Left ventricle myocardium superior (tissue), 1 donor: Measurements from ENCODE around the gene FAM131B. TPM values are rescaled to one million over a fixed set of nuclear protein-coding genes. Genes with fewer than 3 reads are reported as not detected.
A peak's percentile ranks its signal among the peaks of the same experiment; 100 is the strongest.

Source experiments
- ATAC-seq: fragments of 200-7000 bp; cut with Tn5 transposase; one replicate; pipeline ENCODE4 v1.9.1; 2020; ENCODE audit warnings: mild to moderate bottlenecking, moderate library complexity
- DNase-seq: peaks from one replicate; pipeline ENCODE4 v3.0.0-alpha.2; 2020
- intact Hi-C: fragments of 100-400 bp; cut with micrococcal nuclease; formaldehyde crosslinking; loops from one replicate; pipeline ENCODE4 v1.11.0; 2022
- total RNA-seq: library from RNA; stranded (reverse); fragmentation: NEBNext Ultra II Directional; extraction: Animal tissue kit (Norgen Biotek cat#: 25700); gene quantifications from one replicate; pipeline ENCODE4 v1.2.1, GENCODE V29; 2021
- donor health status: DM: no; HTN: yes; CAD: no; lungs with severe emphysema.

FAM131B gene
- total RNA-seq, 1 donor from 2014 or later: 0.57 TPM

- ATAC-seq (no peak), DNase-seq (no peak)
- intact Hi-C loops: no loop called here
Measured at GRCh38 chr7:143367972-143368371, 5.5 kb upstream of the FAM131B start.

GRCh38 chr7:143363016-143363937 lies 764 bp upstream of the FAM131B start:
- intact Hi-C loops: no loop called here
- DNase-seq: no peak
- ATAC-seq: no peak

- DNase-seq: no peak
- no peak for ATAC-seq
- intact Hi-C loops: no loop called here
Measured at GRCh38 chr7:143361552-143362130, 872 bp downstream of the FAM131B start.

DNA sequence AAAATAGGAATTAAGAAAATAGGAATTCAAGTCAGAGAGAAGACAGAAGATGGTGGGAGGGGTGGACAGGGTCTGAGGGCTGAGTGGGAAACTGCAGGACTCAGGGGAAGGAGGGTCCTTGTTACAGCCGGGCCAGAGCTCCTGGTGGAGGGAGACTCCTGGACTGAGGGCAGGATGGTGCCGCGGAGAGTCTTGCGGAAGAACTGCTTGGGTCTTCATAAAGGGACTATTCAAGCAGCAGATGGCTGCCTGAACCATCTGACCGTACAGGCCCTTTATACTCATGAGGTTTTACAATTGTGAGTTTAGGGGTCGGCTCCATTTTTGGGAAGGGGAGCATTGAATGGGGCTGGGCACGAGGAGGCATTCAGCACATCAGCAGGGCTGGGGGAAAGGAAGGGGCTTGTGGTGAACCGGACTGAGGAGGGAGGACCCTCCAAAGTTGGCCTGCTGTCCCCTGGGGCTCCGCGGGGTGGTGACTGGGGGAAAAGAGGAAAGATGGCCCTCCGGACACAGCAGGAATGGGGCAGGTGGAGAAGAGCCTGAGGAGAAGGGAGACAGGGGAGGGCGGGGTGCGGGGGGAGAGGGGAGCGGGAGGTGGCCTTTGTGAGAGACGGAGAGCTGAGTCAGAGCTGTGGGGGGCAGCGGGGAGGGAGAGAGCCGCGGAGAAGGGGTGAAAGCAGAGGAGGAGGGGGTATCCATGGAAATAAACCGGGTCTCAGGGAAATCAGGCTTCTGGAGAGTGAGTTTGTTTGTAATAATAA lies 1.5 kb downstream of the FAM131B start:
- intact Hi-C loops: no loop called here
- DNase-seq: no peak
- no peak for ATAC-seq

GRCh38 chr7:143359771-143360353 lies 2.7 kb downstream of the FAM131B start:
- ATAC-seq (no peak), DNase-seq (no peak)
- intact Hi-C loops: no loop called here

- intact Hi-C loops: no loop called here
- ATAC-seq (no peak), DNase-seq (no peak)
Measured at GRCh38 chr7:143358626-143359025, 3.9 kb downstream of the FAM131B start.

DNA sequence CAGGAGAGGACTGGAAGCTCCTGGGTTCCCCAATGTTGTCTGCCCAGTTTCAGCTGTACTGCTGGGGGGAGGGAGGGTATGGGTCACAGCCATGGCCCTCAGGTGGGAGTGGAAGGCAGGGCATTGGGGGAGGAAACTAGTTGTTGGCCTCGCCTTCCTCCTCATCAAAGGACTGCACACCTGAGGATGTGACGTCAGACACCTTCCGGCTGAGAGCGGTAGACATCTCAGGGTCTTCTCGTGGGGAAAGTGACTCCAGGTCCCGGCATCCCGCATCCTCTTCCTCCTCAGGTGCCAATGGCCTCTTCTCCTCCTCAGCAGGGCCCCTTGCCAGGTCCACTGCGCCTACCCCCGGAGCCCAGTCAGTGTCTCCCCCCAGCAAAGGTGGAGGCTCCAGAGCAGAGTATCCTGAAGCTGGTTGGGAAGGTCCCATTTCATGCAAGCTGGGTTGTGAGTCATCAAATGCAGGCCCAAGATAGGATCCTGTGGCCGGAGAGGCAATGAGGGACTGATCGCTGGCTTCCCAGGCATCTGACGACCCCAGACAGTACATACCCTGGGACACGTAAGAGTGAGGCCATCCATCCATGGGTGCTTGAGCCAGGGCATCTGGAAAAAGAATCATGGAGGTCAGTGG lies 6.0 kb downstream of the FAM131B start:
- intact Hi-C loops: no loop called here
- DNase-seq: no peak

DNA sequence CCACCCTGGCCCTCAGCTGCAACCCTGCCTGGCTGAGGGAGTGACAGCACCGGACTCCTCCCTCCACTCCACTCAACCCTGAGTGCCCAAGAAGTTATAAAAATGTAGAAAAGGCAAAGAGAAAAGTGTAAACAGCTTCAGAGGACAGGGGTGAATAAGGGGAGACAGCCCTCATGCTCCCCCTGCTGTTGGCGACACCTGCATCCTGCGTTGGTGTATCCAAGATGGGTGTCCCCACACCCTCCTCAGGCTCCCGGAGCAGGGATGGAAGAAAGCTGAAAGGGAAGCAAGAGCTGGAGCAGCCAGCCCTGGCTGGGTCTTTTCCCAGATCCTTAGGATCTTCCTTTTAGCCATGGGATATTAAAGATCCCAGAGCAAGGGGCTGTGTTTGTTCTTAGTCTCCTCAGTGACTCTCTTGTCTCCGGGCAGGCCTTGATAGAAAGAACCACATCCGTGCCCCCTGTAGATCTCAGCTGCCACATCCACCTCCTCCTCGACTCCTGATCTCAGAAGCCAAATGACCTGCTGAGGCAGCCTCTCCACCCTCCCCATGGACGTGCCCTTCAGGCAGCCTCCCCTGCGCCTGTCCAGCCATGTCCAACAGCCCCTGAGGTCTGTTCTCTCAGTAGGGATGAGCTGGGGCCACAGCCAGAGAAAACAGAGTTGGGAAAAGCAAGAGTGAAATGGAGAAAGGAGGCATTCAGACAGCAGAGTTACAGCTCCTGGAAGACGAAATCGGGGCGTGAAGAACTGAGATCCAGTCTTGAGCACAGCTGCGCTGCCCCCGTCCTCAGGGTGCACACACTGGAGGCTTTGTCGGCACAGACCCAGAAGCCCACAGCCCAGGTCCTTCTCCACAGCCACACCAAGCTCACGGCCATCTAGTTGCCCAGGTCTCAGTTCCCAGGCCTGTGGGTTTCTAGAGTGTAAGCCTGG lies 6.8 kb downstream of the FAM131B start:
- ATAC-seq (no peak), DNase-seq (no peak)
- intact Hi-C loops: no loop called here

More for the DNA sequence above, 6.0 kb downstream of the FAM131B start:
- ATAC-seq: no peak

DNA sequence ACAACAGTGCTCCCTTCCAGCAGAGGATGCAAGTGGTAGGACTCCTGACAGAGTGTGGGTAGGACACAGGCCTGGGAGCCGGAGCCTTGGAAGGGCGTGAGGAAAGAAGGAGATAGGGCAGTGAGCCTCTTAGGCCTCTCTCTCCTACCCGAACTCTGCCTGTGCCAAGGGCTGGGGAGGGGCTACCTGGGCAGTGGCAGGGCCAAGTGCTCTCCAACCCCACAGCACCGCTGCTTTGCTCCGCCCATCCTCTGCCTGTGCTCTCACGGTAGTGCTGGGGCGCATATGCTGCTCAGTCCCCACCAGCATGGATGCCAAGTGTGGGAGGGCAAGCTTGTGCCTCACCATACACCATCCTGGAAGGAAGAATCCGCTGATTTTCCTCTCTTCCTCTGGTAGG lies 7.5 kb downstream of the FAM131B start:
- intact Hi-C loops: no loop called here
- ATAC-seq: no peak
- DNase-seq: no peak

GRCh38 chr7:143354376-143354775 lies 8.1 kb downstream of the FAM131B start:
- ATAC-seq (no peak), DNase-seq (no peak)
- intact Hi-C loops: no loop called here

DNA sequence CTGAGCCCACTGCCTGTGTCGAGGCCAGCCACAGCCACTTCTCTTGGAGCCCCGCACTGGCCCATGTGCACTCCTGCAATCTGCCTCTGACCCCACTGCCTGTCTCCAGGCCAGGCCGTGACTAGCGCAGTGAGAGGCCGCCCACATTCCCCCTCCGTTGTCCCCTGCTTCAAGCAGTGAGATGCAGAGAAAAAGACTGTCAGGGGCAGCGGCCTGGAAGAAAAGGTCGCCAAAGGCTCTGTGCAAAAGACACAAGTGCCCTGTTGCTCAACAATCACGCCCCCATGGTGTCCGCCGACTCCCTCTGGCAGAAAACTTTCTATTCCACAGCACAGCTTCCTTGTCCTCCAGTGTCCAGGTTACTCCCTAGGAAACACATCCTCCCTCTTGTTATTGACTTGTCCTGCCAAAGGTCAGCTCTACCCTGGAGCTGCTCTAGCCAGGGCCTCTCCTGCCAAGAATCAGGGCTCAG lies 9.9 kb downstream of the FAM131B start:
- no peak for ATAC-seq
- intact Hi-C loops: no loop called here
- no peak for DNase-seq

- no peak for DNase-seq
- no peak for ATAC-seq
- intact Hi-C loops: no loop called here
Measured at GRCh38 chr7:143351574-143351973, 10.9 kb downstream of the FAM131B start.

DNA sequence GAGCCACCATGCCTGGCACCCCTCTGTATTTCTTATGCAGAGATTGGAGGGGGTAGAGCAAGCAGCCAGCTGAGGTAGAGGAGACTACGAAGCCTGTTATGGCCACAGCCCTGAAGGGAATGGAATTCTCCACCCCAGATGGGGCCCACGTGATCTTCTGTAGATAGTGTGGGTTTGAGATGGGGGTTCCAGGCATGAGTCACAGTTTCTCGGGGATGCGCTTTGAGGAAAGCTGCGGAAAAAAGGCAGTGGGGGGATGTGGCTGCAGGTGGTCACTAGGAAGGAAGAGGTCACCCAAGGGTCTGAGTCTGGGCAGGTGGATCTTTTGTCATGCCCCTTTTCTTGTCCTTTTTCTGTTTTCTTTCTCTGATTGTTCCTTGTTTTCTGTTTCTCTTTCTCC lies 11.5 kb downstream of the FAM131B start:
- intact Hi-C loops: no loop called here
- ATAC-seq (no peak), DNase-seq (no peak)

- ATAC-seq (no peak), DNase-seq (no peak)
- intact Hi-C loops: no loop called here
Measured at GRCh38 chr7:143347950-143348349, 14.6 kb downstream of the FAM131B start.

- DNase-seq (no peak), ATAC-seq (no peak)
- intact Hi-C loops: no loop called here
Measured at GRCh38 chr7:143346018-143346417, 16.5 kb downstream of the FAM131B start.

DNA sequence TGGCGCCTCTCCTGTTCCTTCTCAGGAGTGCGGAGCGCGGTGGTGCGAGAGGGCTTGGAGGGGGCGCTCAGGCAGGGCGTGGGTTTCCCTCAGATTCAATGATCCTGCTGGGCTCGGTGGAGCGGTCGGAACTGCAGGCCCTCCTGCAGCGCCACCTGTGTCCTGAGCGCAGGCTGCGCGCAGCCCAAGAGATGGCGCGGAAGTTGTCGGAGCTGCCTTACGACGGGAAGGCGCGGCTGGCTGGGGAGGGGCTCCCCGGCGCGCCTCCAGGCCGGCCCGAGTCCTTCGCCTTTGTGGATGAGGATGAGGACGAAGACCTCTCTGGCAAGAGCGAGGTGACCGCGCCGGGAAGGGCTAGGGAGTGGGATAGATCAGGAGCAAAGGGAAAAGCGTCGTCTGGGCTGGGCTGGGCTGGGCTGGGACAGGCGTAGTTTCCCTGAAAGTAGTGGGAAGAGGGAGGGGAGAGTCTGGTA lies 17.0 kb downstream of the FAM131B start:
- peak; percentile 63 for DNase-seq

DNA sequence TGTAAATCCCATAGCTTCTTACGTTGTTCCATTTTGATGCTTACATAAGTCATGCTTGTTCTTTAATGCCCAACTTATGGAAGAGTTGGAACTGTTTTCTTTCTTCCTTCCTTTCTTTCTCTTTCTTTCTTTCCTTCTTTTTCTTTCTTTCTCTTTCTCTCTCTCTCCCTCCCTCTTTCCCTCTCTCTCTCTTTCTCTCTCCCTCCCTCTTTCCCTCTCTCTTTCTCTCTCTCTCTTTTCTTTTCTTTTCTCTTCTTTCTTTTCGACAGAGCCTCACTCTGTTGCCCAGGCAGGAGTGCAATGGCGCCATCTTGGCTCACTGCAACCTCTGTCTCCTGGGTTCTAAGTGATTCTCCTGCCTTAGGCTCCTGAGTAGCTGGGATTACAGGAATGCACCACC lies 18.9 kb downstream of the FAM131B start:
- intact Hi-C loops: no loop called here
- no peak for ATAC-seq
- no peak for DNase-seq

More for the DNA sequence above, 17.0 kb downstream of the FAM131B start:
- intact Hi-C loops: no loop called here
- ATAC-seq: peak; percentile 72

- DNase-seq: no peak
- intact Hi-C loops: no loop called here
- no peak for ATAC-seq
Measured at GRCh38 chr7:143341842-143342241, 20.7 kb downstream of the FAM131B start.
